ENCODE measurements around the gene LUM.

LUM gene

DNA sequence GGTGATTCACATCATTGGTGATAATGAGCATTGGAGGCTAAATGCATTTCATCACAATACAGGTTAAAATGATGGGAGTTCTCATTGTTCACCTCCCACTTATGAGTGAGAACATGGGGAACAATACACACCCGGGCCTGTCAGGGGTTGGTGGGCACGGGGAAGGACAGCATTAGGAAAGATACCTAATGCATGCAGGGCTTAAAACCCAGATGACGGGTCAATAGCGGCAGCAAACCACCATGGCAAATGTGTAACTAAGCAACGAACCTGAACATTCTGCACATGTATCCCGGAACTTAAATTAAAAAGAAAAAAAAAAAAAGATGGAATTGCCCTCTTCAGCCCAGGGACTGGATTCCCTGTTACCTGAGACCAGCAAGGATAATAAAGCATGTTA lies 2.3 kb upstream of the LUM start:
- no peak for DNase-seq (ENCODE audit: low read depth)

DNA sequence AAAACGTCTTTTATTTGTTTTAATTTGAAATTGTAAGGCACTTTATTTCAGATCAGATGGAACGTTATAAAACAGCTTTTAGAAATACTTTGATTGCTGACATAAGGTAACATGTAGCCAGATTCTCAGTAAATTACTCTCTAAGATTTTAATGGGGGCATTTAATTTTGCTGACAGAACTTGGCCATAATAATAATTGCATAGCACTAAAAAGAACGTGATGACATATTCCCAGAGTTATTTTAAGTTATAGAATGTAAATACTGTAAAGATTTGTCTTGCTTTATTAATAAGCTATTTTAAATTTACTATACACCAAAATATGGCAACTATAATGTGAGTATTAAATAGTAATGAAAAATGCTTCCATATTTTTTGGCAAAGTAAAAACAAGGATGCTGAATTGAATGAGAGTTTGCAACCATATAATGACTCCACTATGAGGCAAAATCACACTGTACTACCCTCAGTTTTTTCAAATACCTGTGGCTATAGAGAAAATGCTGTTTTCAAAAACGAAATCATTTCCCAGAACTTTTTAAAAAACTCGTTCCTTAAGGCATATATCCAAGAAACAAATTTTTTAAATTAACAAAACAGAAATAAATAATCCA lies 876 bp downstream of the LUM start:
- no peak for DNase-seq (ENCODE audit: low read depth)
- peak overlapping the region; percentile 51 for H3K4me3 ChIP-seq (ENCODE audit: control insufficient read depth, low read depth, low read length)
- TF ChIP-seq, protein P1, sequence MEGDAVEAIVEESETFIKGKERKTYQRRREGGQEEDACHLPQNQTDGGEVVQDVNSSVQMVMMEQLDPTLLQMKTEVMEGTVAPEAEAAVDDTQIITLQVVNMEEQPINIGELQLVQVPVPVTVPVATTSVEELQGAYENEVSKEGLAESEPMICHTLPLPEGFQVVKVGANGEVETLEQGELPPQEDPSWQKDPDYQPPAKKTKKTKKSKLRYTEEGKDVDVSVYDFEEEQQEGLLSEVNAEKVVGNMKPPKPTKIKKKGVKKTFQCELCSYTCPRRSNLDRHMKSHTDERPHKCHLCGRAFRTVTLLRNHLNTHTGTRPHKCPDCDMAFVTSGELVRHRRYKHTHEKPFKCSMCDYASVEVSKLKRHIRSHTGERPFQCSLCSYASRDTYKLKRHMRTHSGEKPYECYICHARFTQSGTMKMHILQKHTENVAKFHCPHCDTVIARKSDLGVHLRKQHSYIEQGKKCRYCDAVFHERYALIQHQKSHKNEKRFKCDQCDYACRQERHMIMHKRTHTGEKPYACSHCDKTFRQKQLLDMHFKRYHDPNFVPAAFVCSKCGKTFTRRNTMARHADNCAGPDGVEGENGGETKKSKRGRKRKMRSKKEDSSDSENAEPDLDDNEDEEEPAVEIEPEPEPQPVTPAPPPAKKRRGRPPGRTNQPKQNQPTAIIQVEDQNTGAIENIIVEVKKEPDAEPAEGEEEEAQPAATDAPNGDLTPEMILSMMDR (IDR thresholded peaks at IDR 0.05; ENCODE audit: control insufficient read depth, insufficient read depth, low read depth, low read length, missing control alignments): no peak

More for the DNA sequence above, 2.3 kb upstream of the LUM start:
- TF ChIP-seq, protein P1 (IDR thresholded peaks at IDR 0.05; ENCODE audit: control insufficient read depth, insufficient read depth, low read depth, low read length, missing control alignments): no peak
- no peak overlapping the region for H3K4me3 ChIP-seq (ENCODE audit: control insufficient read depth, low read depth, low read length)

DNA sequence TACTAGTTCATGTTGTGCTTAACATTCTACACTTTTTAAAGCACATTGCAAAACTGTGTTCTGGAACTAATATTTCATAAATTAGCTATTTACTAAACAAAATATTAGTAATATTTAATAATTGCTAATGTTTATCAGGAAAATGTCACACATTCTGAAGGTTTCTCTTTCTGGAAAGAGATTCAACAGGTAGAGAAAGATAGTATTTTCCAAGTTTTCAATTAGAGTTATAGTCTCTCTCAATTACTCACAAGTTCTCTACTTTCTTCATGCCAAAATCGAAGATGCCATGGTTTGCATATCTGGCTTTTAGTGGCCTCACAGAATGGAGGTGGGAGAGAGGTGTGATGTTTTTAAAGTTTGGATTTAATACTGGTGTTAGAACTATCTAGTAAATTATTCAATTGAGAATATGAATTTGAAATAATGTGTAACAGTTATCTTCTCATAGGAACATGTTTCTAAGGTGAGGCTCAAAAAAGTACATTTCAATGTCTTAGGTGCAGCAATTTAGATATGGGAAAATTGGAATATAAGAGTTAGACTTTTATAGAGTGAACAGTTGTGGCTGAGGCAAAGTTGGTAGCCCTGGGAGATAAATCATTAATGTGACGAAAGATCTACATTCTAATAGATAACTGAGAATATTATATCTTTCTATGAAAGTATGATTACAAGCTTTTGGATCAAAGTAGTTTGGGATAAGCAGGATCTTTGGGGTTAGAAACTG lies 1.5 kb downstream of the LUM start:
- no peak for DNase-seq (ENCODE audit: low read depth)
- TF ChIP-seq, protein P1 (IDR thresholded peaks at IDR 0.05; ENCODE audit: control insufficient read depth, insufficient read depth, low read depth, low read length, missing control alignments): no peak
- peak overlapping the region; percentile 51 for H3K4me3 ChIP-seq (ENCODE audit: control insufficient read depth, low read depth, low read length)

DNA sequence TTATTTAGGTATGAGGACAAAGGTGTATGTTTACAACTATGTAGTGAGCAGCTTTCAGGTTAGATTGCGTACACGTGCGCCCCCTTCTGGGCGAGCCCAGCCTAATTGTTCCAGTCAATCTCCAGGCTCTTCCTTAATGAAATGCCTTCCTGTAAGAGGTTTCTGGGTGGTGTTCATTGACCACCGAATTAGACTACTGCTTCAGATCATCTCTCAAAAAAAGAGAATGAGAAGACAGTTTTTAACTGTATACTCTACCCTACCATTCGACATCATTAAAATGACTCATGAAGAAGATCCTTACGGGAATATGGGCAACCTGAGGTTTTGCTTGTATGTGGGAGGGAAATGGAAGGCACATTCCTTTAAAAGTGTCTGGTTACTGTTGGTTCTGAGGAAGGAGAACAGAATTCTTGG lies 2.1 kb downstream of the LUM start:
- TF ChIP-seq, protein P1 (IDR thresholded peaks at IDR 0.05; ENCODE audit: control insufficient read depth, insufficient read depth, low read depth, low read length, missing control alignments): peak; percentile 74
- DNase-seq (ENCODE audit: low read depth): peak; percentile 64
- peak overlapping the region; percentile 51 for H3K4me3 ChIP-seq (ENCODE audit: control insufficient read depth, low read depth, low read length)

DNA sequence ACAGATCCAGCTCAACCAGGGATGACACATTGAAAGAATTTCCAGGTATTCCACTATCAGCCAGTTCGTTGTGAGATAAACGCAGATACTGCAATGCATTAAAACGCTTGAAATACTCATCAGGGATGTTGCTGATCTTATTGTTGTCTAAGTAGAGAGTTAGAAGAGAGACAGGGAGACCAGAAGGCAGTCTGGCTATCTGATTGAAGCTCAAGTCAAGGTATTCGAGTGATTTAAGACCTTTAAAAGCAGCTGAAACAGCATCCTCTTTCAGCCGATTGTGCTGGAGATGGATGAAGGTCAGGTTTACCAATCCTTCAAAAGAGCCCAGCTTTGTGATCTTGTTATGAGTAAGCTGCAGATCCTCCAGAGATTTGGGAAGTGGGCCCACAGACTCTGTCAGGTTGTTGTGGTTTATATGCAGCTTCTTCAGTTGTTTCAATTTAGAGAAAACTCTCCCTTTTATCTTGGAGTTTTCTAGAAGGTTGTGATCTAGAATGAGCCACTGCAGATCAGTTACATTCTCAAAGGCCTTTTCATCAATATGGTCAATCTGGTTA lies 3.0 kb downstream of the LUM start:
- DNase-seq (ENCODE audit: low read depth): no peak
- H3K4me3 ChIP-seq (ENCODE audit: control insufficient read depth, low read depth, low read length): no peak overlapping the region; the same call in 1 of the 2 replicates
- TF ChIP-seq, protein P1 (IDR thresholded peaks at IDR 0.05; ENCODE audit: control insufficient read depth, insufficient read depth, low read depth, low read length, missing control alignments): no peak

DNA sequence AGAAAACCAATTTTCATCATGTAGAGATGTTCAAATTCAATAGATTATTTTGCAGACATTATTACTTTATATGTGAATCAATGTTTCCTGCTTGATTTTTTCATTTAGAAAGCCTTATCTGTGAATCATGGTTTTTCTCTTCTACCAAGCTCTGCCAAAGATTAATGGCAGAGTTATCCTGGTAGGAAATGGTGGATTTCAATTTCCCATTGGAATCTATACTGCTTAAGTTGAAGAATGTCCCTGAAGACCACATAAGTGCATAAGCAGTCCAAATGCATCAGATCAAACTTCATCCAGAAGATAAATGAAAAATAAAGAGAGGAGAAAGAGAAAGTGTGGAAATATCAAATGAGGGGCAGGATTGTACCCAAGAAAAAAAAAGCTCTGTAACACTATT lies 5.0 kb downstream of the LUM start:
- no peak for DNase-seq (ENCODE audit: low read depth)
- H3K4me3 ChIP-seq (ENCODE audit: control insufficient read depth, low read depth, low read length): no peak overlapping the region
- TF ChIP-seq, protein P1 (IDR thresholded peaks at IDR 0.05; ENCODE audit: control insufficient read depth, insufficient read depth, low read depth, low read length, missing control alignments): no peak

Measured in AG09309 (cell line).